ENCODE data around the gene PARD3B. TPM values are rescaled to one million over a fixed set of nuclear protein-coding genes. Genes with fewer than 3 reads are reported as not detected.

The PARD3B gene
- total RNA-seq, 1 experiment from 2014 or later: 7.6 TPM

DNA sequence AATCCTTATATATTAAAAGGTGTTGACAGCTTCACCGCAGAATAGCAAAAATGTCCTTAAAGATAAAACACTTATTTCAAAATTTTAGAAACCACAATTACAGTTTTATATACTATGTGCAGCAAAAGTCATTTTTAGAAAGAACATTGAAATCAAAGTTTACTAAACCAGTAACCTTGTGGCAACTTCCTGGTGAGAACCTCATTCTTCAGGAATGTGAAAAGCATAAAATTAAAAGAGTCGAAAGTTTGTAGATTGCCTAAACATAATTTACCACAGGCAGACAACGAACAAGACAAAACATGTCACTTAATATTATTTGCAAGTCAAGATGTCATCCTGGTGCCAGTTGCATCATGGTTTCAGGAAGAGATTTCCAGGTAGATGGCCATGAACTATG lies 1028.7 kb downstream of the PARD3B start:
- Histone ChIP-seq H3K4me1 (ENCODE audit: insufficient read depth, low read length, poor library complexity, severe bottlenecking) (no peaks in the 10 kb centered on the region), H3K27ac (ENCODE audit: low read depth, low read length, poor library complexity, severe bottlenecking) (no peak overlapping the region), H3K9me3 (ENCODE audit: low read depth, low read length, poor library complexity, severe bottlenecking) (no peaks in the 10 kb centered on the region), H3K27me3 (replicated peaks; ENCODE audit: insufficient read depth, low read depth, low read length, poor library complexity) (no peaks in the 10 kb centered on the region), H3K36me3 (ENCODE audit: insufficient read depth, low read length, poor library complexity, severe bottlenecking) (no peaks in the 10 kb centered on the region), H3K4me3 (ENCODE audit: low read depth, low read length, poor library complexity, severe bottlenecking) (no peak overlapping the region)
- intact Hi-C loops (cut with micrococcal nuclease; ENCODE audit: unreplicated experiment): no loop called here
- BruUV-seq (replicated peaks): no TSS peak
- POLR2A ChIA-PET (ENCODE audit: low non-redundant PET): no interaction called here
- no peak for DNase-seq (ENCODE audit: low spot score)
- TF ChIP-seq, protein P1, sequence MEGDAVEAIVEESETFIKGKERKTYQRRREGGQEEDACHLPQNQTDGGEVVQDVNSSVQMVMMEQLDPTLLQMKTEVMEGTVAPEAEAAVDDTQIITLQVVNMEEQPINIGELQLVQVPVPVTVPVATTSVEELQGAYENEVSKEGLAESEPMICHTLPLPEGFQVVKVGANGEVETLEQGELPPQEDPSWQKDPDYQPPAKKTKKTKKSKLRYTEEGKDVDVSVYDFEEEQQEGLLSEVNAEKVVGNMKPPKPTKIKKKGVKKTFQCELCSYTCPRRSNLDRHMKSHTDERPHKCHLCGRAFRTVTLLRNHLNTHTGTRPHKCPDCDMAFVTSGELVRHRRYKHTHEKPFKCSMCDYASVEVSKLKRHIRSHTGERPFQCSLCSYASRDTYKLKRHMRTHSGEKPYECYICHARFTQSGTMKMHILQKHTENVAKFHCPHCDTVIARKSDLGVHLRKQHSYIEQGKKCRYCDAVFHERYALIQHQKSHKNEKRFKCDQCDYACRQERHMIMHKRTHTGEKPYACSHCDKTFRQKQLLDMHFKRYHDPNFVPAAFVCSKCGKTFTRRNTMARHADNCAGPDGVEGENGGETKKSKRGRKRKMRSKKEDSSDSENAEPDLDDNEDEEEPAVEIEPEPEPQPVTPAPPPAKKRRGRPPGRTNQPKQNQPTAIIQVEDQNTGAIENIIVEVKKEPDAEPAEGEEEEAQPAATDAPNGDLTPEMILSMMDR (conservative IDR thresholded peaks at IDR 0.05; ENCODE audit: low read depth, low read length): no peak
- TF ChIP-seq EZH2 (IDR thresholded peaks at IDR 0.05; ENCODE audit: borderline replicate concordance, low read depth, low read length, poor library complexity, severe bottlenecking): no peak
- CTCF ChIA-PET: interaction anchor here (0.6 kb wide), 1 partner anchor 241 kb away, joined by 5 read pairs; no protein-coding TSS in a partner anchor

DNA sequence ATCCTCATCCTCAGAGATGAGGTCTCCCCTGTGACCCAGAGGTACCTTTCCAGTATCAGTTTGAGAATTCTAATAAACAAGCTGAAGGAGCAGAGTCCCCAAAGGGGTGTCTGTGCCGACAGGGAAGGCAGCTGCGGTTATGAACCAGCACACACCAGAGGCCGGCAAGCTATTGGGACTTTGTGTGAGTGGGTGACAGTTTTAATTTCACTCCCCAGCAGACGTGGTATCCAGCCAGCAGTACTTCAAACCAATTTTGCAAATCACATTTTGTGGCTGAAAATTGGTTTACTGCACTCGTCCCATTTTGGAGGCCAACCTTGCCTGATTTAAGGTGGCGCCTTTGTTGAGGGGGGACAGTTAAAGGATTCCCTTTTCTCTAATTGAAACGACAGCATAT lies 1034.1 kb downstream of the PARD3B start:
- CTCF ChIA-PET: no interaction called here

DNA sequence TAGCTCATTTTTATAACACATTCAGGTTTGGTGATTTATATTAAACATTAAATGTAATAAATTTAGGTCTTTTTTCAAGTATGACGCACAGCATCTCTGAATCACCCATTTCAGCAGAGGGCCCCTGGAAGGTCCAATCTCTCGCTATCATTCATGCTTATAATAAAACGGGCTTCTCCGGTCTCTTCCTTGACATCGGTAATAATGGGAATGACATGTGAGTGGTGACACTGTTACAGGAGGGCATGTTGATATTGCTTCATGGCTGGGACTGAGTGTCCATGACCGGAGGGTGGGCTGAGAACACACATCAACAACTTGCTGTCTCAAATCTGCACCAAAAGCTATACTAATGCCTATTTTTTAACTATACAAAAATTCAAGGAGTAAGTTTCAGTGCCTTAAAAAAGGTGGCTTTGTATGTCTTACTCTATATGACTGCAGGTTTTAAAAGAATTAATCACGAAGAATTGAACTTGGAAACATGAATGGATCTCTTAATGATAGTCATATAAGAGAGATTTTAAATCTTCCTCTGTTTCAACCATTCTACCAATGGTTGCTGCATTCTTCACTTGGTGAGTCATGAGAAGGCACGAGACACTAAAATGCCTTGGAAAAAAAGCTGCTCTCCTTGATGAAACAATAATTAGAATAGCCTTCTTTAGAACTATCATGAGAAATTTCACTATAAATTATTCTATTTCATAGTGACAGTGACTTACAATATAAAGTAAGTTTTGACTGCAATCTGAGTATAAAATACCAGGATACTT lies 1035.1 kb downstream of the PARD3B start:
- Histone ChIP-seq H3K36me3 (ENCODE audit: insufficient read depth, low read length, poor library complexity, severe bottlenecking) (no peaks in the 10 kb centered on the region), H3K4me3 (ENCODE audit: low read depth, low read length, poor library complexity, severe bottlenecking) (no peak overlapping the region), H3K9me3 (ENCODE audit: low read depth, low read length, poor library complexity, severe bottlenecking) (no peaks in the 10 kb centered on the region), H3K4me1 (ENCODE audit: insufficient read depth, low read length, poor library complexity, severe bottlenecking) (no peaks in the 10 kb centered on the region), H3K27ac (ENCODE audit: low read depth, low read length, poor library complexity, severe bottlenecking) (no peak overlapping the region), H3K27me3 (replicated peaks; ENCODE audit: insufficient read depth, low read depth, low read length, poor library complexity) (no peaks in the 10 kb centered on the region)
- CTCF ChIA-PET: no interaction called here
- POLR2A ChIA-PET (ENCODE audit: low non-redundant PET): no interaction called here
- intact Hi-C loops (cut with micrococcal nuclease; ENCODE audit: unreplicated experiment): no loop called here
- BruUV-seq (replicated peaks): no TSS peak
- TF ChIP-seq, protein P1 (conservative IDR thresholded peaks at IDR 0.05; ENCODE audit: low read depth, low read length): no peak
- TF ChIP-seq EZH2 (IDR thresholded peaks at IDR 0.05; ENCODE audit: borderline replicate concordance, low read depth, low read length, poor library complexity, severe bottlenecking): no peak
- DNase-seq (ENCODE audit: low spot score): no peak

More for the DNA sequence above, 1034.1 kb downstream of the PARD3B start:
- TF ChIP-seq, protein P1 (conservative IDR thresholded peaks at IDR 0.05; ENCODE audit: low read depth, low read length): no peak
- TF ChIP-seq EZH2 (IDR thresholded peaks at IDR 0.05; ENCODE audit: borderline replicate concordance, low read depth, low read length, poor library complexity, severe bottlenecking): no peak
- no peaks in the 10 kb centered on the region for H3K9me3 ChIP-seq (ENCODE audit: low read depth, low read length, poor library complexity, severe bottlenecking)
- BruUV-seq (replicated peaks): no TSS peak
- DNase-seq (ENCODE audit: low spot score): no peak
- intact Hi-C loops (cut with micrococcal nuclease; ENCODE audit: unreplicated experiment): no loop called here
- H3K36me3 ChIP-seq (ENCODE audit: insufficient read depth, low read length, poor library complexity, severe bottlenecking): no peaks in the 10 kb centered on the region
- POLR2A ChIA-PET (ENCODE audit: low non-redundant PET): no interaction called here
- no peak overlapping the region for H3K4me3 ChIP-seq (ENCODE audit: low read depth, low read length, poor library complexity, severe bottlenecking)
- H3K4me1 ChIP-seq (ENCODE audit: insufficient read depth, low read length, poor library complexity, severe bottlenecking): no peaks in the 10 kb centered on the region
- no peak overlapping the region for H3K27ac ChIP-seq (ENCODE audit: low read depth, low read length, poor library complexity, severe bottlenecking)
- H3K27me3 ChIP-seq (replicated peaks; ENCODE audit: insufficient read depth, low read depth, low read length, poor library complexity): no peaks in the 10 kb centered on the region

Measured in A673 (cell line).